ENCODE data around the gene RUNDC3A. TPM values are rescaled to one million over a fixed set of nuclear protein-coding genes. Genes with fewer than 3 reads are reported as not detected.

RUNDC3A gene
- total and polyA plus RNA-seq, 2 of the 13 experiments (the other 11 are each of a cell fraction or from before 2014, with no cell fraction given) = 0.25 TPM; not detected in 1

GRCh38 chr17:44297975-44298374 is 10.4 kb upstream of the RUNDC3A start:
- intact Hi-C loops (cut with micrococcal nuclease; ENCODE audit: unreplicated experiment) (no loop called here), in situ Hi-C loops (cut with HindIII; ENCODE audit: extremely low pct_ligation_motif_present, low pct_unique_long_range_greater_than_20kb) (no loop called here)
- H3K9me3 ChIP-seq (ENCODE audit: low read length) = no peaks in the 10 kb centered on the region
- no peak overlapping the region for H3K27ac ChIP-seq (ENCODE audit: extremely low read length, insufficient read depth, low read length)
- FAIRE-seq (no peak), ATAC-seq (no peak), DNase-seq (ENCODE audit: low spot score) (no peak)
- 3% methylated on average over 3 of the region's 3 CpGs for WGBS (ENCODE audit: low lambda C conversion rate)
- no peak overlapping the region for H3K4me3 ChIP-seq (replicated peaks in 1 of 3; ENCODE audit: insufficient read depth in 1 of 3, low read depth in 2 of 3, low read length in 3 of 3)
- CTCF ChIA-PET (ENCODE audit: low intra/inter-chr PET ratio, low total read pairs) = no interaction called here
- no peak overlapping the region for H2AFZ ChIP-seq (ENCODE audit: low read length)
- H3K4me1 ChIP-seq (ENCODE audit: insufficient read depth, low read length) = no peaks in the 10 kb centered on the region
- H3K79me2 ChIP-seq (ENCODE audit: insufficient read depth, low read length) = no peaks in the 10 kb centered on the region
- H3K36me3 ChIP-seq (replicated peaks in 1 of 2; ENCODE audit: control insufficient read depth in 1 of 2, insufficient read depth in 2 of 2, low read length in 2 of 2) = no peaks in the 10 kb centered on the region
- no TSS peak for BruUV-seq (replicated peaks)
- POLR2A ChIA-PET = interaction anchor here (1.0 kb wide), 1 partner anchor 18 kb away, joined by 4 read pairs; no protein-coding TSS in a partner anchor
- H3K9ac ChIP-seq (ENCODE audit: insufficient read depth, low read depth, low read length) = no peak overlapping the region
- peaks cover 0 to 27% of the 10 kb centered on the region in 2 experiments; a peak in 3 of 5 replicates for H3K27me3 ChIP-seq (ENCODE audit: control insufficient read depth in 1 of 2, insufficient read depth in 2 of 2, low read length in 2 of 2)
- no peak overlapping the region for H3K4me2 ChIP-seq (ENCODE audit: low read depth, low read length)
- no peaks in the 10 kb centered on the region for H4K20me1 ChIP-seq (ENCODE audit: insufficient read depth, low read length)
- TF ChIP-seq CHD2 (IDR thresholded peaks at IDR 0.05; ENCODE audit: low read depth, low read length) (no peak), SNAPC4 (CRISPR knock-in tag; IDR thresholded peaks at IDR 0.05) (no peak), ZNF350 (CRISPR knock-in tag; IDR thresholded peaks at IDR 0.05; ENCODE audit: borderline replicate concordance, low read depth) (no peak), TBL1XR1 (IDR thresholded peaks at IDR 0.05; ENCODE audit: borderline replicate concordance, low read length, partially characterized antibody) (no peak), ZNF441 (CRISPR knock-in tag; IDR thresholded peaks at IDR 0.05; ENCODE audit: borderline replicate concordance) (no peak), MXD3 (CRISPR knock-in tag; IDR thresholded peaks at IDR 0.05) (no peak), ZNF12 (CRISPR knock-in tag; IDR thresholded peaks at IDR 0.05) (no peak), ATF2 (CRISPR knock-in tag; IDR thresholded peaks at IDR 0.05) (no peak), DNMT3B (CRISPR knock-in tag; conservative IDR thresholded peaks at IDR 0.05) (no peak), ETV5 (CRISPR knock-in tag; IDR thresholded peaks at IDR 0.05; ENCODE audit: borderline replicate concordance) (no peak), ZNF3 (CRISPR knock-in tag; IDR thresholded peaks at IDR 0.05) (no peak), XRCC5 (optimal IDR thresholded peaks at IDR 0.05; ENCODE audit: low read length) (no peak), CBX1 (IDR thresholded peaks at IDR 0.05; ENCODE audit: low read depth) (no peak), ZFP82 (CRISPR knock-in tag; IDR thresholded peaks at IDR 0.05; ENCODE audit: borderline replicate concordance) (no peak), ETS1 (CRISPR knock-in tag; IDR thresholded peaks at IDR 0.05) (no peak), KLF11 (CRISPR knock-in tag; IDR thresholded peaks at IDR 0.05) (no peak), TFE3 (CRISPR knock-in tag; IDR thresholded peaks at IDR 0.05) (no peak)
